Chondrocyte (in vitro differentiated cells): ENCODE measurements around the gene NR1D1. TPM values are rescaled to one million over a fixed set of nuclear protein-coding genes. Genes with fewer than 3 reads are reported as not detected.

ENCODE experiments used
- DNase-seq: peaks from one replicate; pipeline ENCODE4 v3.0.0; 2021; ENCODE audit warnings: mixed read lengths, low spot score
- H3K27ac Mint-ChIP-seq: one replicate; pipeline ENCODE4 v1.8.0; 2021; ENCODE audit warnings: mild to moderate bottlenecking, moderate library complexity, mixed read lengths; ENCODE audit not compliant: unreplicated experiment
- H3K27me3 Mint-ChIP-seq: 2 replicates; pipeline ENCODE4 v1.8.0; 2021; ENCODE audit warnings: low read depth, mixed read lengths
- H3K36me3 Mint-ChIP-seq: 2 replicates; pipeline ENCODE4 v1.8.0; 2021; ENCODE audit warnings: low read depth, mixed read lengths
- H3K4me1 Mint-ChIP-seq: 2 replicates; pipeline ENCODE4 v1.8.0; 2021; ENCODE audit warnings: low read depth, mild to moderate bottlenecking, mixed read lengths
- H3K4me3 Mint-ChIP-seq: one replicate; pipeline ENCODE4 v1.8.0; 2021; ENCODE audit warnings: mild to moderate bottlenecking, moderate library complexity, mixed read lengths; ENCODE audit not compliant: unreplicated experiment
- H3K9me3 Mint-ChIP-seq: 2 replicates; pipeline ENCODE4 v1.8.0; 2021; ENCODE audit warnings: low read depth, mixed read lengths
- total RNA-seq: library from RNA; stranded (reverse); gene quantifications from 3 replicates; pipeline ENCODE4 v1.2.1, GENCODE V29; 2021
- TF ChIP-seq, protein P1 (sequence below): fragments of 200-600 bp; sonication (generic); IDR thresholded peaks from 2 replicates; pipeline ENCODE4 v1.5.0; 2021; ENCODE audit warnings: antibody characterized with exemption, mild to moderate bottlenecking, moderate library complexity

NR1D1 gene
- total RNA-seq, 1 donor from 2014 or later = 5.9 TPM

DNA sequence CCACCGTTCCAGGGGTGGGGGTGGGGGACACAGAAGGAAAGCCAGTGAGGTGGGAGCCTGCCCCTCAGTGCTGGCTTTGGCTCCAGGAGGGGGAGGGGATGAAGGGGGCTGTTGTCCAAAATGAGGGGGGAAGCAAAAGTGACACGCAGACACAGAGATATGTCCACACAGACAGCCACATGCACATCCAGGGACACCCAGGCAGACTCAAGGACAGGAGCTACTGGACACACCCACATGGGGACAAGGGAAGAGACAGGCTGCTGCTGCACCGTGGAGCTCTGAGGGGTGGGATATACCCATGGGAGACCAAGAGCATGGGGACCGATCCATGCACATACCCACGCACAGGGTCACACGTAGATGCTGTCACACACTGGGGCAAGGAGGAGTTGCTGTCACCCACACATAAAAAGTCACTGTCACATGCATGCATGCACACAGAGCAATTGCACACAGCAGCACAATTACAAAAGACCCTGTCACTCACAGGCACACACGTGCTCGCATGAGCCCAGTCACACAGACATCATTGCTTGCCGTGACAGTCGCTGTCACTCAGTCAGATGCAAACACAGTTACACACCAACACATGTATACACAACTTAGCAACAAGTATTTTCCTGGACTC lies 36.4 kb downstream of the NR1D1 start:
- H3K36me3 Mint-ChIP-seq = no peaks in the 10 kb centered on the region
- H3K9me3 Mint-ChIP-seq = no peaks in the 10 kb centered on the region
- DNase-seq = no peak
- H3K4me1 Mint-ChIP-seq = peaks cover 60% of the 10 kb centered on the region
- H3K27me3 Mint-ChIP-seq = no peaks in the 10 kb centered on the region
- TF ChIP-seq, protein P1, sequence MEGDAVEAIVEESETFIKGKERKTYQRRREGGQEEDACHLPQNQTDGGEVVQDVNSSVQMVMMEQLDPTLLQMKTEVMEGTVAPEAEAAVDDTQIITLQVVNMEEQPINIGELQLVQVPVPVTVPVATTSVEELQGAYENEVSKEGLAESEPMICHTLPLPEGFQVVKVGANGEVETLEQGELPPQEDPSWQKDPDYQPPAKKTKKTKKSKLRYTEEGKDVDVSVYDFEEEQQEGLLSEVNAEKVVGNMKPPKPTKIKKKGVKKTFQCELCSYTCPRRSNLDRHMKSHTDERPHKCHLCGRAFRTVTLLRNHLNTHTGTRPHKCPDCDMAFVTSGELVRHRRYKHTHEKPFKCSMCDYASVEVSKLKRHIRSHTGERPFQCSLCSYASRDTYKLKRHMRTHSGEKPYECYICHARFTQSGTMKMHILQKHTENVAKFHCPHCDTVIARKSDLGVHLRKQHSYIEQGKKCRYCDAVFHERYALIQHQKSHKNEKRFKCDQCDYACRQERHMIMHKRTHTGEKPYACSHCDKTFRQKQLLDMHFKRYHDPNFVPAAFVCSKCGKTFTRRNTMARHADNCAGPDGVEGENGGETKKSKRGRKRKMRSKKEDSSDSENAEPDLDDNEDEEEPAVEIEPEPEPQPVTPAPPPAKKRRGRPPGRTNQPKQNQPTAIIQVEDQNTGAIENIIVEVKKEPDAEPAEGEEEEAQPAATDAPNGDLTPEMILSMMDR = no peak
- H3K4me3 Mint-ChIP-seq = peak overlapping the region; percentile 85
- peak overlapping the region; percentile 96 for H3K27ac Mint-ChIP-seq

DNA sequence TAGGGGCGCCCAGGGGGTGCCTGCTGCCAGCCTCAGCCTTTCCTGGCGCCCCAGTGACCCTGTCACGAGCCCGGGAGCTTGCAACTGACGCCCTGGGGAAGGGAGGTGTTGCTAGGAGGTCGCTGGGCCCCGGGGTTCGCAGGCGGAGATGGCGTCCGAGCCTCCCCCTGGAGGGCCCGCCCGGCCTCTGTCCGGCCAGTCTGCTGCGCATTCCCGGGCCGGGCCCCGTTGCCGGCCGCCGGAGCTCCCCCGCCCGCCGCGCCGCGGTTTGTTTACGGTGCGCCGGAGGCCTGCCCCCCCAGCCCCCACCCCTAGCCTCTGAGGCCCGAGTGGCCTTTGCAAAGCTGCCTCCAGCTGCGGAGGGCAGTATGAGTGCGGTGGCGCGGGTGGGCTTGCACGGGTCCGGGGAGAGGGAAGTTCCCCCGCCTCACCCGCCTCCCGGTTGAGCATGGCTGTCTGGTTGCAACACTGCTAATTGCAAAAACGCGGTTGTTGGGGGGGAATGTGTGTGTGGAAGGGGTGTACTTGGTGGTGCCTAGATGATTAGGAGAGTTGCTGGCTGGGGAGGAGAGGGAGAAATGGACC lies 37.1 kb downstream of the NR1D1 start:
- TF ChIP-seq, protein P1 = no peak
- Mint-ChIP-seq H3K4me1 (peaks cover 56% of the 10 kb centered on the region), H3K4me3 (peak overlapping the region; percentile 85), H3K27ac (peak overlapping the region; percentile 69), H3K36me3 (no peaks in the 10 kb centered on the region), H3K27me3 (no peaks in the 10 kb centered on the region), H3K9me3 (no peaks in the 10 kb centered on the region)
- no peak for DNase-seq

- Mint-ChIP-seq H3K27ac (peak within 1 kb of the TSS; percentile 96), H3K27me3 (no peaks in the 10 kb centered on the region), H3K4me3 (peak within 1 kb of the TSS; percentile 85), H3K36me3 (no peaks in the 10 kb centered on the region), H3K4me1 (peaks cover 51% of the 10 kb centered on the region), H3K9me3 (no peaks in the 10 kb centered on the region)
- DNase-seq = no peak
- TF ChIP-seq, protein P1 = peak; percentile 41
These were observed 37.8 kb downstream of the NR1D1 start, which contains the start of gene THRA for GRCh38 chr17:40062329-40063186. Gene THRA, plus strand, starts transcription at chr17:40062965. Its CDS starts 11,524 bp downstream, at chr17:40074489.

GRCh38 chr17:40061609-40062038 lies 38.8 kb downstream of the NR1D1 start:
- TF ChIP-seq, protein P1 = no peak
- Mint-ChIP-seq H3K27ac (no peak overlapping the region), H3K9me3 (no peaks in the 10 kb centered on the region), H3K4me3 (peak overlapping the region; percentile 67), H3K36me3 (no peaks in the 10 kb centered on the region), H3K4me1 (peaks cover 43% of the 10 kb centered on the region), H3K27me3 (no peaks in the 10 kb centered on the region)
- no peak for DNase-seq

DNA sequence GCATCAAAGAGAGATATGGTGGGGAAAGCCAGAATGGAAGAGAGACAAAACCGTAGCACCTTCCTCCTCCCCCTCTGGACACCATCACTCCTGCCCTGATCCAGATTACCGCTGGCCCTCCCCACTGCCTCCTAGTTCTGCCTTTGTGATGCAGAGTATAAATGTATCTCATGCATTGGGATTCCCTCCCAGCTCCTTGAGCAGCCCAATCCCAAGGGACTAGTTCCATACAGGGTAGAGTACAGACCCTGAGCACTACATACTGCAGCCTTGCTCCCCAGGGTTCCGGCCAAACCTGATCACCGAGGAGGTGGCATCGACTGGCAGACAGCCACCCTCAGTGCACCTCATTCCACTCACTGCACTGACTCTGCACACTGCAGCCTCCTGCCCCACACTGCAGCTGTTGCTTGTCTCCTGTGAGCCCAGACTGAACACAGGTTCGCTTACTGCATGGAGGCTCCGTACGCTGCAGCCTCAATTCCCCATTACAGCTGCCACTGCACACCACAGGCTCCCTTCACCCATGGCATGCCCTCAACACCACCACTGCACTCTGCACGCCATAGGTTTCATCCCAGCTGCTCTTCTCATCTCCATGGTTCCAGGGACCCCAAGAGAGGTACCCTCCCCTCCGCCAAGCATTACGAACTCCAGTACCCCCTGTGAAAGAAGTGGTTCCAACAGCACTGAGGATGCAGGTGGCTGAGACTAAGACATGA lies 39.3 kb downstream of the NR1D1 start:
- no peak for DNase-seq
- TF ChIP-seq, protein P1 = no peak
- Mint-ChIP-seq H3K27ac (no peak overlapping the region), H3K9me3 (no peaks in the 10 kb centered on the region), H3K4me1 (peaks cover 40% of the 10 kb centered on the region), H3K36me3 (no peaks in the 10 kb centered on the region), H3K27me3 (no peaks in the 10 kb centered on the region), H3K4me3 (no peak overlapping the region)
